NCI-H1436 (cell line): Measurements from ENCODE around the gene PLA2G4B.
A peak's percentile ranks its signal among the peaks of the same experiment; 100 is the strongest.
"Not testable (repeated sequence)": the region's sequence is repeated elsewhere in the genome, so short reads cannot be mapped to it uniquely, and the experiment has no call there.

Experiments used
- DNase-seq: peaks from one replicate; lab custom pipeline; 2025; lab: John Stamatoyannopoulos, UW

PLA2G4B gene

GRCh38 chr15:41825572-41826535 lies 12.8 kb upstream of the PLA2G4B start:
- DNase-seq, result no peak

GRCh38 chr15:41827290-41827879 lies 11.3 kb upstream of the PLA2G4B start:
- no peak for DNase-seq

GRCh38 chr15:41827880-41828806 lies 10.5 kb upstream of the PLA2G4B start, which contains the start of gene JMJD7:
Gene JMJD7 (plus strand): TSS chr15:41828092. CDS start chr15:41828125, 33 bp downstream.
- DNase-seq, result peak; percentile 78

- no peak for DNase-seq
Measured at GRCh38 chr15:41828807-41829141, 9.9 kb upstream of the PLA2G4B start.

- DNase-seq, result no peak
Measured at GRCh38 chr15:41829959-41830646, 8.5 kb upstream of the PLA2G4B start.

GRCh38 chr15:41831291-41831690 lies 7.4 kb upstream of the PLA2G4B start:
- DNase-seq, result not testable (repeated sequence)

GRCh38 chr15:41832208-41832607 lies 6.4 kb upstream of the PLA2G4B start:
- DNase-seq, result no peak

GRCh38 chr15:41832875-41833274 lies 5.8 kb upstream of the PLA2G4B start:
- DNase-seq, result no peak

GRCh38 chr15:41834096-41834495 lies 4.6 kb upstream of the PLA2G4B start:
- no peak for DNase-seq

- DNase-seq, result no peak
Measured at GRCh38 chr15:41836073-41836472, 2.6 kb upstream of the PLA2G4B start.

- DNase-seq, result no peak
Measured at GRCh38 chr15:41836713-41837454, 1.8 kb upstream of the PLA2G4B start.

GRCh38 chr15:41839781-41840491 lies 1.3 kb downstream of the PLA2G4B start:
- no peak for DNase-seq

- DNase-seq, result no peak
Measured at GRCh38 chr15:41840673-41841072, 2.0 kb downstream of the PLA2G4B start.

- no peak for DNase-seq
Measured at GRCh38 chr15:41841131-41841530, 2.5 kb downstream of the PLA2G4B start.

- no peak for DNase-seq
Measured at GRCh38 chr15:41842229-41842628, 3.6 kb downstream of the PLA2G4B start.

- DNase-seq, result no peak
Measured at GRCh38 chr15:41843571-41843970, 4.9 kb downstream of the PLA2G4B start.

GRCh38 chr15:41844814-41845213 lies 6.2 kb downstream of the PLA2G4B start:
- DNase-seq, result no peak

- DNase-seq, result no peak
Measured at GRCh38 chr15:41847206-41847605, 8.6 kb downstream of the PLA2G4B start.

GRCh38 chr15:41847981-41848380 lies 9.3 kb downstream of the PLA2G4B start:
- no peak for DNase-seq

- DNase-seq, result no peak
Measured at GRCh38 chr15:41848631-41849030, 10.0 kb downstream of the PLA2G4B start.
